Breast epithelium (tissue), 3 donors: Measurements from ENCODE around the gene P2RY11.

Experiments
- POLR2AphosphoS5 ChIP-seq, 3 donors: sonication (generic); formaldehyde crosslinking; IDR thresholded peaks; one replicate each; pipeline ENCODE4 v1.6.1; 2017; ENCODE audit warnings: antibody characterized with exemption in 3 of 3
- TF ChIP-seq, protein P1 (sequence below), 3 donors: fragments of 450-650 bp; IDR thresholded peaks; one replicate each; pipeline ENCODE4 v1.5.1; 2016 to 2017; ENCODE audit warnings: antibody characterized with exemption in 3 of 3, mild to moderate bottlenecking in 3 of 3, moderate library complexity in 3 of 3

- TF ChIP-seq, protein P1, sequence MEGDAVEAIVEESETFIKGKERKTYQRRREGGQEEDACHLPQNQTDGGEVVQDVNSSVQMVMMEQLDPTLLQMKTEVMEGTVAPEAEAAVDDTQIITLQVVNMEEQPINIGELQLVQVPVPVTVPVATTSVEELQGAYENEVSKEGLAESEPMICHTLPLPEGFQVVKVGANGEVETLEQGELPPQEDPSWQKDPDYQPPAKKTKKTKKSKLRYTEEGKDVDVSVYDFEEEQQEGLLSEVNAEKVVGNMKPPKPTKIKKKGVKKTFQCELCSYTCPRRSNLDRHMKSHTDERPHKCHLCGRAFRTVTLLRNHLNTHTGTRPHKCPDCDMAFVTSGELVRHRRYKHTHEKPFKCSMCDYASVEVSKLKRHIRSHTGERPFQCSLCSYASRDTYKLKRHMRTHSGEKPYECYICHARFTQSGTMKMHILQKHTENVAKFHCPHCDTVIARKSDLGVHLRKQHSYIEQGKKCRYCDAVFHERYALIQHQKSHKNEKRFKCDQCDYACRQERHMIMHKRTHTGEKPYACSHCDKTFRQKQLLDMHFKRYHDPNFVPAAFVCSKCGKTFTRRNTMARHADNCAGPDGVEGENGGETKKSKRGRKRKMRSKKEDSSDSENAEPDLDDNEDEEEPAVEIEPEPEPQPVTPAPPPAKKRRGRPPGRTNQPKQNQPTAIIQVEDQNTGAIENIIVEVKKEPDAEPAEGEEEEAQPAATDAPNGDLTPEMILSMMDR (IDR thresholded peaks at IDR 0.05), result no peak
- no peak for TF ChIP-seq POLR2AphosphoS5 (IDR thresholded peaks at IDR 0.05)
Measured at GRCh38 chr19:10142701-10143375, 31.3 kb downstream of the P2RY11 start.
